Mucosa of descending colon (tissue), 3 donors: ENCODE data around the gene CEND1. TPM values are rescaled to one million over a fixed set of nuclear protein-coding genes. Genes with fewer than 3 reads are reported as not detected.
"Not testable (repeated sequence)": the region's sequence is repeated elsewhere in the genome, so short reads cannot be mapped to it uniquely, and the experiment has no call there.

Experiments
- ATAC-seq: fragments of 200-7000 bp; cut with Tn5 transposase; one replicate; pipeline ENCODE4 v1.9.1; 2020; ENCODE audit warnings: mild to moderate bottlenecking, moderate library complexity
- DNase-seq, 3 donors: peaks; one replicate each; pipeline ENCODE4 v3.0.0-alpha.2; 2020
- H3K36me3 ChIP-seq: fragments of 200-600 bp; one replicate; pipeline ENCODE4 v1.8.0; 2021; ENCODE audit warnings: low read depth, mild to moderate bottlenecking
- H3K4me1 ChIP-seq: fragments of 200-600 bp; one replicate; pipeline ENCODE4 v1.8.0; 2021; ENCODE audit warnings: low read depth, mild to moderate bottlenecking
- H3K4me3 ChIP-seq: fragments of 200-600 bp; one replicate; pipeline ENCODE4 v1.8.0; 2021; ENCODE audit warnings: mild to moderate bottlenecking
- H3K9me3 ChIP-seq: fragments of 200-600 bp; one replicate; pipeline ENCODE4 v1.8.0; 2021; ENCODE audit warnings: mild to moderate bottlenecking
- intact Hi-C, 2 donors: fragments of 100-400 bp; cut with DNase I in 1 of 2; cut with micrococcal nuclease in 1 of 2; formaldehyde crosslinking; loops; one replicate each; pipeline versions ENCODE4 v1.11.0 to v1.11.1; 2022; cut with DNase I, micrococcal nuclease
- total RNA-seq, 3 donors: library from RNA; stranded (reverse); fragmentation: NEBNext Ultra II Directional in 2 of 3; extraction: Animal tissue kit (Norgen Biotek cat#: 25700) in 2 of 3; gene quantifications; one replicate each; pipeline versions ENCODE4 v1.2.1 to v1.2.4, GENCODE V29; 2021 to 2023
- TF ChIP-seq, protein P1 (sequence below): fragments of 200-600 bp; IDR thresholded peaks from one replicate; pipeline ENCODE4 v1.8.0; 2022; ENCODE audit warnings: antibody characterized with exemption, mild to moderate bottlenecking
- donor health status: DM: no; HTN: no; CAD: no; lungs with moderate emphysema.
- donor health status: DM: no; HTN: no; CAD: no.
- donor health status: DM: no; HTN: yes; CAD: no.

Gene CEND1
- total RNA-seq, 3 donors from 2014 or later = 0.34 to 2.2 TPM; not detected in 1

DNA sequence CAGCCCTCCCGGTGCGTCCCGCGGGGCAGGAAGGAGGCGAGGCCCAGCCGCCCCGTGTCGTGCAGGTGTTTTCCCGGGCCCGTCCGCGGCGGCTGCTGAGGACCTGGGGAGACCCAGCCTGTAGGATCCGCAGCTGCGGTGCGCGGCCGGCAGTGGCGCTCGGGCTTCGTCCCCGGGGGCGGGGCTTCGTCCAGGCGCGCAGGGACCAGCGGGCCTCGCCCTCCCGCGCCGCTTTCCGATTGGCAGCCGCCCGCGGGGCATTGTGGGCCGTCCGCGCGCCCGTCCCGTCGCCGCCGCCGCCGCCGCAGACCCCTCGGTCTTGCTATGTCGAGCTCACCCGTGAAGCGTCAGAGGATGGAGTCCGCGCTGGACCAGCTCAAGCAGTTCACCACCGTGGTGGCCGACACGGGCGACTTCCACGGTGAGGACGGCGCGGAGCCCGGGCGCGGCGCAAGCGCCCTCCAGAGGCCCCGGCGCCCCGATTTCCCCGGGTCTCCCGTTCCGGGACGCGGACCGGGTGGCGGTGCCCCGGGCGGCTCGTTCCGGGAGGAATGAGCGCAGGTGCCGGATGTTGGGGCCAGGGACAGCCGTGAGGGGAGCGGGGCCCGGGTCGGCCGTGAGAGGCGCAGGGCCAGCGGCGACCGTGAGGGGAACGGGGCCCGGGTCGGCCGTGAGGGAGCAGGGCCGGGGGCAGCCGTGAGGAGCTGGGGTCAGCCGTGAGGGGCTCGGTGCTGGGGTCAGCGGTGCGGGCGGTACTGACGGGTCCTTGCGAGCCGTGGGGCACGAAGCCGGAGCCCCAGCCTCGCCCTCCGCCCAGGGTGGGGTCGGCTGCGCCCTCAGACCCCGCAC lies 42.5 kb downstream of the CEND1 start, which contains the start of gene TALDO1:
Gene TALDO1, plus strand, starts transcription at position 307 of the 849 bp plus-strand sequence. Its CDS starts 18 bp downstream, at position 325.
- TF ChIP-seq, protein P1, sequence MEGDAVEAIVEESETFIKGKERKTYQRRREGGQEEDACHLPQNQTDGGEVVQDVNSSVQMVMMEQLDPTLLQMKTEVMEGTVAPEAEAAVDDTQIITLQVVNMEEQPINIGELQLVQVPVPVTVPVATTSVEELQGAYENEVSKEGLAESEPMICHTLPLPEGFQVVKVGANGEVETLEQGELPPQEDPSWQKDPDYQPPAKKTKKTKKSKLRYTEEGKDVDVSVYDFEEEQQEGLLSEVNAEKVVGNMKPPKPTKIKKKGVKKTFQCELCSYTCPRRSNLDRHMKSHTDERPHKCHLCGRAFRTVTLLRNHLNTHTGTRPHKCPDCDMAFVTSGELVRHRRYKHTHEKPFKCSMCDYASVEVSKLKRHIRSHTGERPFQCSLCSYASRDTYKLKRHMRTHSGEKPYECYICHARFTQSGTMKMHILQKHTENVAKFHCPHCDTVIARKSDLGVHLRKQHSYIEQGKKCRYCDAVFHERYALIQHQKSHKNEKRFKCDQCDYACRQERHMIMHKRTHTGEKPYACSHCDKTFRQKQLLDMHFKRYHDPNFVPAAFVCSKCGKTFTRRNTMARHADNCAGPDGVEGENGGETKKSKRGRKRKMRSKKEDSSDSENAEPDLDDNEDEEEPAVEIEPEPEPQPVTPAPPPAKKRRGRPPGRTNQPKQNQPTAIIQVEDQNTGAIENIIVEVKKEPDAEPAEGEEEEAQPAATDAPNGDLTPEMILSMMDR = no peak
- Histone ChIP-seq H3K4me3 (peak within 1 kb of the TSS; percentile 94), H3K36me3 (no peaks in the 10 kb centered on the region), H3K4me1 (peaks cover 22% of the 10 kb centered on the region), H3K9me3 (no peaks in the 10 kb centered on the region)
- ATAC-seq (peak; percentile 99), DNase-seq (peak; percentile 91 to 94 (median 94))
- intact Hi-C loops = no loop called here

DNA sequence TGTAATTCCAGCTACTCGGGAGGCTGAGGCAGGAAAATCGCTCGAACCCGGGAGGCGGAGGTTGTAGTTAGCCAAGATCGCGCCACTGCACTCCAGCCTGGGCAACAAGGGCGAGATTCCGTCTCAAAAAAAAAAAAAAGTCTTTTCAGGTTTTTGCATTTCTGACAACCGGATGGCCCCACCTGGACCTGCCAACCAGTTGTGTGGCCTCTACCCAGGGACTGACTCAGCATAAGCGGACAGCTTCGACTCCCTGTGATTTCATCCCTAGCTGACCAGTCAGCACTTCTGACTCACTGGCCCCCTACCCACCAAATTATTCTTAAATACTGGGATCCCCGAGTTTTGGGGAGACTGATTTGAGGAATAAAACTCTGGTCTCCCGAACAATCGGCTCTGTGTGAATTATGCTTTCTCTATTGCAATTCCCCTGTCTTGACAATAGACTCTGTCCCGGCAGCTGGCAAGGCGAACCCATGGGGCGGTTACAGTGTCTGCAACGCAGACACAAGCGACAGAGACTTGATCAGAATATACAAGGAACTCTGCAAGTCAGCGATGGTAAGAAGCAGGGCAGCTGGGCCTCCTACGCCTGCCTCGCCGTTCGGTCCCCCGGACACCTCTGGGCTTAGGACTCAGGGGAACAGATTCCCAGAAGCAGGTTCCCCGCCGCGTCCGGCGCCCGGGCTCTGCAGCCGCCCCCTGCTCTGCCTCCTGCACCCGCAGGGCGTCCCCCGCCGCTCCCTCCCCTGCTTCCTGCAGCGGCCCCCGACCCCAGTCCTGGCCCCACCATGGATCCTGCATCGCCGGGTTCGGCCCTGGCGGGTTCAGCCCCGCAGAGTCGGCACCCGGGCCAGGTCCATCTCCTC lies 43.4 kb downstream of the CEND1 start:
- Histone ChIP-seq H3K9me3 (no peaks in the 10 kb centered on the region), H3K36me3 (no peaks in the 10 kb centered on the region), H3K4me3 (peak overlapping the region; percentile 94), H3K4me1 (peaks cover 22% of the 10 kb centered on the region)
- TF ChIP-seq, protein P1 = no peak
- no peak for DNase-seq
- ATAC-seq = peak; percentile 45
- intact Hi-C loops = no loop called here

DNA sequence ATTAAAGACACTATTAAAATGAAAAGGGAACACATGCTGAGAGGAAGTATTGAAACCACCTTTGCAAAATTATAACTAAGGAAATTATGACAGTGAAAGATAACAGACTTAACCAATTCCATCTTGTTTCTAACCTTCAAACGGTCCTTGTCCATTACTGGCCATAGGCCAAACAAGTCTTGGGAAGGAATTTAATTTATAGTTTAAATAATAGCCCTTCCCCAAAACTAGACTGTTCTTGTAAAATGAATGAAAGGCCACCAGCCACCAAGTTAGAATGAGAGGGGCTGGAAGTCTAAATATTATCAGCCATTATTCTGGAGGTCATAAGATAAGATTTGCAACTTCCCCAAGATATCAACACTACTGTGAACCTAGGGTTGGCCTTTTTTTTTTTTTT lies 44.5 kb downstream of the CEND1 start:
- ATAC-seq = no peak
- TF ChIP-seq, protein P1 = no peak
- intact Hi-C loops = no loop called here

DNA sequence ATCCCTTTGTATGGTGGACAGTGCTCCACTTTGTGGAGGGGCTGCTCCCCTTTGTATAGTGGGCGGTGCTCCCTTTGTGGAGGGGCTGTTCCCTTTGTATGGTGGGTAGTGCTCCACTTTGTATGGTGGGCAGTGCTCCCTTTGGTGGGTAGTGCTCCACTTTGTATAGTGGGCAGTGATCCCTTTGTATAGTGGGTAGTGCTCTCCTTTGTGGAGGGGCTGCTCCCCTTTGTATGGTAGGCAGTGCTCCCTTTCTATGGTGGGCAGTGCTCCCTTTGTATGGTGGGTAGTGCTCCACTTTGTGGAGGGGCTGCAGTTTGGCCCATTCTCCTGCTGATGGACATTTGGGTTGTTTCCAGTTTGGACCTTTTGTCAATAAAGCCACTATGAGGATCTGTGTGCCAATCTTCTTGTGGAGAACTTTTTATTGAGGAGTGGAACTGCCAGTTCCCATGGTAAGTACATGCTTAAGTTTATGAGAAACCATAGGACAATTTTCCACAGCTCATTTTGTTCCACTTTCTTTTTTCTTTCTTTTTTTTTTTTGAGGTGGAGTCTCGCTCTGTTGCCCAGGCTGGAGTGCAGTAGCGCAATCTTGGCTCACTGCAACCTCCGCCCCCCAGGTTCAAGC lies 47.2 kb downstream of the CEND1 start:
- intact Hi-C loops = no loop called here
- ATAC-seq = no peak
- H3K9me3 ChIP-seq = no peaks in the 10 kb centered on the region
- TF ChIP-seq, protein P1 = no peak
- DNase-seq = no peak
- no peaks in the 10 kb centered on the region for H3K36me3 ChIP-seq
- peaks cover 4% of the 10 kb centered on the region for H3K4me1 ChIP-seq
- H3K4me3 ChIP-seq = no peak overlapping the region

More for the DNA sequence above, 44.5 kb downstream of the CEND1 start:
- H3K36me3 ChIP-seq = no peaks in the 10 kb centered on the region
- no peaks in the 10 kb centered on the region for H3K9me3 ChIP-seq
- no peak overlapping the region for H3K4me3 ChIP-seq
- peaks cover 21% of the 10 kb centered on the region for H3K4me1 ChIP-seq
- DNase-seq = no peak

DNA sequence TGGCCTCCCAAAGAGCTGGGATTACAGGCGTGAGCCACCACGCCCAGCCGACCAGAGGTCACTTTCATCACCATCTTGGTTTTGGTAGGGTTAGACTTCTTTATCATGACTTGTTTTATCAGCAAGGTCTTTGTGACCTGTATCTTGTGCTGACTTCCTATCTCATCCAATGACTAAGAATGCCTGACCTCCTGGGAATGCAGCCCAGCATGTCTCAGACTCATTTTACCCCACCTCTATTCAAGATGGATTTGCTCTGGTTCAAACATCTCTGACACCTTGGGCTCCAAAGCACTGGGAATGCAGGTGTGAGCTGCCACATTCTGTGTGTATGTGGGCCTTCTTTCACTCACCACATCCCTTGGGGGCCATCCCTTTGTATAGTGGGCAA lies 47.7 kb downstream of the CEND1 start:
- DNase-seq = no peak
- no peak for ATAC-seq
- intact Hi-C loops = no loop called here
- H3K9me3 ChIP-seq = no peaks in the 10 kb centered on the region
- TF ChIP-seq, protein P1 = no peak
- no peak overlapping the region for H3K4me3 ChIP-seq
- peaks cover 4% of the 10 kb centered on the region for H3K4me1 ChIP-seq
- no peaks in the 10 kb centered on the region for H3K36me3 ChIP-seq

DNA sequence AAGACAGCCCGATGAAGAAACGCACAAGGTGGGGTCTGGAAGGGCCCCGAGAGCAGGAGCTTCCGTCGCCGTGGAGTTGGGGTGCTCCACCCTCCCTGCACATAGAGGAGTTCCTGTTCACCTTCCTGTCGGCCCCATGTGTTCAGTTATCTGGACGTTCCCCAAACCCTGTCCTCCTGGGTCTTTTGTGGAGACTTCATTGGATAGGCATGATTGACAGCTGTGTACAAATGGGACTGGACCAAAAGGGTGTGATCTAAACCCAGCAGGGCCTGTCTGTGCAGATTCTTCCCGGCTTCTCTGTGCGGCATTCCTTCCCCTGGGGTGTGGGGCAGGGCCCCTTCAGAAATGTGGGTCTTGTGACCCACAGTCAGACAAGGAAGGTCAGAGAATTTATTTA lies 52.0 kb downstream of the CEND1 start:
- H3K4me3 ChIP-seq, intact Hi-C loops, DNase-seq, H3K9me3 ChIP-seq, H3K36me3 ChIP-seq, ATAC-seq, H3K4me1 ChIP-seq: not testable (repeated sequence)
